Testis (tissue), 3 donors: ENCODE results near the gene CHKB. TPM values are rescaled to one million over a fixed set of nuclear protein-coding genes. Genes with fewer than 3 reads are reported as not detected.
A peak's percentile ranks its signal among the peaks of the same experiment; 100 is the strongest.
"Not testable (repeated sequence)": the region's sequence is repeated elsewhere in the genome, so short reads cannot be mapped to it uniquely, and the experiment has no call there.

ENCODE experiments used
- DNase-seq: peaks from one replicate; pipeline ENCODE4 v3.0.0-alpha.2; 2019
- H3K27ac ChIP-seq, 2 donors: fragments of 200-600 bp; sonication (generic); one replicate each; pipeline ENCODE4 v1.5.1; 2019
- H3K27me3 ChIP-seq: fragments of 200-600 bp; sonication (generic); one replicate; pipeline ENCODE4 v1.5.1; 2019
- H3K36me3 ChIP-seq: fragments of 200-600 bp; sonication (generic); one replicate; pipeline ENCODE4 v1.5.1; 2017; ENCODE audit warnings: low read depth; ENCODE audit errors: missing control alignments
- H3K4me1 ChIP-seq: fragments of 200-600 bp; sonication (generic); one replicate; pipeline ENCODE4 v1.5.1; 2019
- H3K4me3 ChIP-seq, 2 donors: fragments of 200-600 bp; sonication (generic); one replicate each; pipeline ENCODE4 v1.5.1; 2017 to 2019
- H3K9me3 ChIP-seq: fragments of 200-600 bp; sonication (generic); one replicate; pipeline ENCODE4 v1.5.1; 2017
- POLR2A ChIP-seq: fragments of 450-650 bp; IDR thresholded peaks from one replicate; pipeline ENCODE4 v1.6.1; 2017; ENCODE audit warnings: antibody characterized with exemption, mild to moderate bottlenecking, moderate library complexity
- WGBS, 2 donors: methylation state at CpG; one replicate each; pipeline ENCODE4 v1.1.5; 2018; 5-methylcytosine and 5-hydroxymethylcytosine counted together
- intact Hi-C: fragments of 100-400 bp; cut with DNase I; formaldehyde crosslinking; loops from one replicate; pipeline ENCODE4 v1.15.1; 2023; ENCODE audit warnings: low total_unique reads
- polyA plus RNA-seq: library from polyadenylated mRNA; stranded (reverse); fragments of 350-450 nt; fragmentation: Illumina TruSeq; extraction: RNeasy Lipid Tissue Mini Kit (QIAGEN cat#74804); gene quantifications from one replicate; pipeline ENCODE4 v1.2.3, GENCODE V29; 2014; ENCODE audit warnings: low read depth, low replicate concordance; ENCODE audit not compliant: insufficient read depth
- total RNA-seq, 2 donors: library from RNA; depleted of rRNA; stranded (reverse); fragments of >200 nt; gene quantifications; one replicate each; pipeline ENCODE4 v1.2.3, GENCODE V29; 2016
- TF ChIP-seq, protein P1 (sequence below), 3 experiments: fragments of 450-650 bp in 2 of 3; fragments of 200-600 bp in 1 of 3; sonication (generic) in 1 of 3; IDR thresholded peaks; one replicate each; pipeline ENCODE4 v1.5.1; 2016 to 2019; ENCODE audit warnings: antibody characterized with exemption in 3 of 3, mild to moderate bottlenecking in 2 of 3, moderate library complexity in 1 of 3

The CHKB gene
- total and polyA plus RNA-seq, 3 donors from 2014 or later: 88.4 to 98.9 (median 89.6) TPM

DNA sequence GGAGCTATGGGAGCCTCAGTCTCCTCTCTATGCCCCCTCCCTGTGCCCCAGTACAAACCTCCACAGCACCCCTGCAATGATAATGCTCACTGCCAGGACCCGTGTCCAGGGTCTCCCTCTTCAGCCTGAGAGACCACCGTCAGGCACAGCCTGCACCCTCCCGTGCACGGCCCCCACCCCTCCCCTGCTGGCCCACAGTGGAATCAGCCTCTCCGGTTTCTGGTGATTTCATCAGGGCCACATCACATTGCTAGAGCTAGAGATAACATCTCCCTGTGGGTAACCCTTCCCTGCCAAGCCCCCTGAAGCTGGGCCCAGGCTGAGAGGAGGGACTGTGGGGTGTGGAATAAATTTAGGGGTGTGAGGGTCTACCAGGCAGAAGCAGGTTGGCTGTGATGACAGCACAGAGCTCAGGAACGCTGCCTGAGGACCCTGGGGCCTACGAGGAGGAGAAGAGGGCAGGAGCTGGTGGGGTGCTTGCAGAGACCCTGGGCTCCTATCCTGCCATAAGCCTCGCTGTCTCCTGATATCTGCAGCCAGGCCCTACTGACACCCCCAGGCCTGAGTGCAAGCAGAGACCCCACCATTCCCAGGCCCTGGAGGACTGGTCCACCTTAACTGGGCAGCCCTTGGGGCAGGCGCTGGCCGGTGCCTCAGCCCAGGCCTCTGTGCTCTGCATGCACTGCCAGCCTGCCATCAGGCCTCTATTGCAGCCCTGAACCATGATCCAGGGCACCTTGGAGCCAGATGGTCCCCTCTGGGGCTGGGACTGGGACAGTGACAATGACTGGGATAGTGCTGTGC, 36.9 kb downstream of the CHKB start, which contains the start of gene KLHDC7B:
TSS of gene KLHDC7B (plus strand) at position 378 of the 804 bp plus-strand sequence. CDS start at position 723, 345 bp downstream.
- H3K4me3 ChIP-seq: peak within 1 kb of the TSS in 1 of 2 donors; percentile 9
- no peak within 1 kb of the TSS for H3K27ac ChIP-seq
- intact Hi-C loops: no loop called here
- H3K27me3 ChIP-seq: no peaks in the 10 kb centered on the region
- no peaks in the 10 kb centered on the region for H3K9me3 ChIP-seq
- peaks cover 11% of the 10 kb centered on the region for H3K4me1 ChIP-seq
- 59 to 71% methylated on average over 6 to 10 of the region's 10 CpGs for WGBS, 2 donors
- TF ChIP-seq POLR2A: no peak
- TF ChIP-seq, protein P1, sequence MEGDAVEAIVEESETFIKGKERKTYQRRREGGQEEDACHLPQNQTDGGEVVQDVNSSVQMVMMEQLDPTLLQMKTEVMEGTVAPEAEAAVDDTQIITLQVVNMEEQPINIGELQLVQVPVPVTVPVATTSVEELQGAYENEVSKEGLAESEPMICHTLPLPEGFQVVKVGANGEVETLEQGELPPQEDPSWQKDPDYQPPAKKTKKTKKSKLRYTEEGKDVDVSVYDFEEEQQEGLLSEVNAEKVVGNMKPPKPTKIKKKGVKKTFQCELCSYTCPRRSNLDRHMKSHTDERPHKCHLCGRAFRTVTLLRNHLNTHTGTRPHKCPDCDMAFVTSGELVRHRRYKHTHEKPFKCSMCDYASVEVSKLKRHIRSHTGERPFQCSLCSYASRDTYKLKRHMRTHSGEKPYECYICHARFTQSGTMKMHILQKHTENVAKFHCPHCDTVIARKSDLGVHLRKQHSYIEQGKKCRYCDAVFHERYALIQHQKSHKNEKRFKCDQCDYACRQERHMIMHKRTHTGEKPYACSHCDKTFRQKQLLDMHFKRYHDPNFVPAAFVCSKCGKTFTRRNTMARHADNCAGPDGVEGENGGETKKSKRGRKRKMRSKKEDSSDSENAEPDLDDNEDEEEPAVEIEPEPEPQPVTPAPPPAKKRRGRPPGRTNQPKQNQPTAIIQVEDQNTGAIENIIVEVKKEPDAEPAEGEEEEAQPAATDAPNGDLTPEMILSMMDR (IDR thresholded peaks at IDR 0.05): no peak
- no peaks in the 10 kb centered on the region for H3K36me3 ChIP-seq
- no peak for DNase-seq

DNA sequence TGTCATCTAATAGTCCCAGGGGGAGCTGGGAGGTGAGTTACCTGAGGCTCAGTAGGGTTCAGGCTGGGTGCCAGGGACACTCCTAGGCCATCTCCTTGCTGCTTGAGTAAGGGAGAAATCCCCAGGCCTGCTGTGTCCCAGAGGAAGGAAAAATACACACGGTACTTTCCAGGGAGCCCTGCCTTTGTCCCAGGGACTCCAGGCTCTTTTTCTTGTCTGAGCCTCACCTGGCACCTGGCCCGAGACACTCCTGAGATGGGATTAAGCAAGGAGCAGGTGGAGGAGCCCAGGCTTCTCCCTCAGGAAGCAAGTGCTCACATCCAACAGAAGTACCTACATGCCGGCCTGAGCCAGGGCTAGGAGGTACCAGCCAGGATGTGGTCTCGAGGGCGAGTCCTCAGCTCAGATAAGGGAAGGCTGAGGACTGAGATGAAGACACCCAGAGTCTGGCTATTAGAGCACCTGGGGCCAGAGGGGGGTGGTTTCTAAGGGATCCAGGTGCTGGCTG, 37.8 kb downstream of the CHKB start:
- H3K27ac ChIP-seq: no peak overlapping the region
- no peak overlapping the region for H3K4me3 ChIP-seq
- H3K27me3 ChIP-seq: no peaks in the 10 kb centered on the region
- TF ChIP-seq, protein P1 (IDR thresholded peaks at IDR 0.05): no peak
- no peak for TF ChIP-seq POLR2A
- peaks cover 11% of the 10 kb centered on the region for H3K4me1 ChIP-seq
- no peak for DNase-seq
- no peaks in the 10 kb centered on the region for H3K36me3 ChIP-seq
- WGBS, 2 donors: 72 to 76% methylated on average over 5 of the region's 5 CpGs
- intact Hi-C loops: no loop called here
- H3K9me3 ChIP-seq: no peaks in the 10 kb centered on the region

DNA sequence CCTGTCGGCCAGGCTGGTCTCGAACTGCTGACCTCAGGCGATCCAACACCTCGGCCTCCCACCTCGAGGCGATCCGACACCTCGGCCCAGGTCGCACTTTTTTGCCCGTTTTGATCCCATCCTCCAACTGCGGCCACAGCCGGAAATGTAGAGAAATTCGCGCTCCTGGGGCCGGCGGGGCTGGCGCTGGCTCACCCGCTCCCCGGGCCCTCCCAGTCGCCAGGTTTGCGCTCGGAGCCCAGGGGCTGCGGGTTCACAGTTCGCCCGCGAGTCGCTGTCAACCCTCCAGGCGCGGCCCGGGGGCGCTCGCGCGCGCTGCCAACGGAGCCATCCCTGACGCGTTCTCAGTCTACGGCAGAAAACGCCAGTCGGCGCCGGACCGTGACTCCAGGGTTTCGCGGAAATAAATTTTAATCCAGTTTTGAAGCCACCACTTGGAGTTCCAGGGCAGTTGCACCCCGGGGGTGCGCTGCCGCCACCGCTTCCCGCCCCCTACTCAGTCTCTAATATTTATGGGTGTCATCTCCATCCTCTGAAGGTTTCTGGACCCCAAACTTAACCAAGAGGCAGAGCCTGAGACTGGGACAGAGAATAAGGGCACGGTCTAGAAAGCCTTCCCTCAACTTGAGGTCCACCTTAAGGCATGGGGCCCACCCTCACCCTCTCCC, 38.4 kb downstream of the CHKB start:
- intact Hi-C loops: no loop called here
- 4 to 8% methylated on average over 30 to 52 of the region's 52 CpGs for WGBS, 2 donors
- TF ChIP-seq, protein P1 (IDR thresholded peaks at IDR 0.05): peak in 1 of 3 experiments; percentile 40
- no peak for TF ChIP-seq POLR2A
- Histone ChIP-seq H3K36me3 (no peaks in the 10 kb centered on the region), H3K4me3 (no peak overlapping the region), H3K9me3 (no peaks in the 10 kb centered on the region), H3K27me3 (no peaks in the 10 kb centered on the region), H3K27ac (no peak overlapping the region), H3K4me1 (peaks cover 11% of the 10 kb centered on the region)
- peak; percentile 76 for DNase-seq

DNA sequence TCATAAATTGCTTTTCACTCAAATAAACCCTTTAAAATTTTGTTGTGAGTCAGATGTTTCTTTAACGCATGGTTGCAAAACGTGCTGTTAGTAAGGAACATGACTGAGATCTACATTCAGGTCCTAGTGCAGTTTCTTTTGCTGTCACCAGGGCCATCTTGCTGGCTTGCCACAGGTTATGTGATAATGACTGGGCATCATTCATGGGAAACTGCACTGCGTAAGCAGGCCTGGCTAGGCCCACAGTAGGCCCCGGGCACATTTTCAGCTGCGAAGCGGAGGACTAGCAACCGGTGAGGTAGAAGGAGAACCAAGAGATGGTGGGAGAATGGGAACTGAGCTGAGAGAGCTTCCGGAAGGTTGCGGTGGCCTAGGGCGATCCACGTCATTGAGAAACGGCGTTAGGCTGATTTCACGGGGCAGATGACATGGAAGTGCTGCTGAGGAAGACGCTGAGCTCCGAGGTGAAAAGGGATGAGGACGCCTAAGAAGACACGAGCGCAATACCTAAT, 40.2 kb downstream of the CHKB start:
- Histone ChIP-seq H3K27me3 (no peaks in the 10 kb centered on the region), H3K9me3 (no peaks in the 10 kb centered on the region), H3K27ac (no peak overlapping the region), H3K4me1 (peaks cover 5% of the 10 kb centered on the region), H3K4me3 (no peak overlapping the region), H3K36me3 (no peaks in the 10 kb centered on the region)
- intact Hi-C loops: no loop called here
- TF ChIP-seq, protein P1 (IDR thresholded peaks at IDR 0.05): no peak
- no peak for TF ChIP-seq POLR2A
- DNase-seq: no peak
- WGBS, 2 donors: 89% methylated on average over 19 of the region's 19 CpGs

DNA sequence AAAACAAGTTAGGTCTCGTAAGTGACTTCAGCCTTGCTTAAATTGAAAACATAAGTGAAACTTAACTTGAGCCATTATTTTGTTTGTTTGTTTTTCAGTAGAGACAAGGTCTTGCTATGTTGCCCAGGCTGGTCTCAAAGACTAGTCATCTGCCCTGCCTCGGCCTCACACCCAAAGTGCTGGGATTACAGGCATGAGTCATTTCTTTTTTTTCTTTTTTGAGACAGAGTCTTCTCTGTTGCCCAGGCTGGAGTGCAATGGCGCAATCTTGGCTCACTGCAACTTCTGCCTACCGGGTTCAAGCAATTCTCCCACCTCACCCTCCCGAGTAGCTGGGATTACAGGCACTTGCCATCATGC, 41.0 kb downstream of the CHKB start:
- DNase-seq, H3K27me3 ChIP-seq, H3K4me3 ChIP-seq, H3K9me3 ChIP-seq, H3K27ac ChIP-seq, H3K4me1 ChIP-seq, intact Hi-C loops, H3K36me3 ChIP-seq: not testable (repeated sequence)
- 82 to 88% methylated on average over 5 of the region's 5 CpGs for WGBS, 2 donors
